Mesothelial cell of epicardium (in vitro differentiated cells): ENCODE results near the gene ATXN7L1. TPM values are rescaled to one million over a fixed set of nuclear protein-coding genes. Genes with fewer than 3 reads are reported as not detected.

Experiments
- DNase-seq, 2 experiments: peaks; one replicate each; pipeline ENCODE4 v3.0.0; 2021; ENCODE audit warnings: low spot score in 2 of 2; ENCODE audit not compliant: unreplicated experiment in 2 of 2
- H3K27ac Mint-ChIP-seq: 2 replicates; pipeline ENCODE4 v1.8.0; 2021; ENCODE audit warnings: mixed read lengths
- H3K27me3 Mint-ChIP-seq: 2 replicates; pipeline ENCODE4 v1.8.0; 2021; ENCODE audit warnings: low read depth, mixed read lengths
- H3K36me3 Mint-ChIP-seq: 2 replicates; pipeline ENCODE4 v1.8.0; 2021; ENCODE audit warnings: mixed read lengths
- H3K4me1 Mint-ChIP-seq: 2 replicates; pipeline ENCODE4 v1.8.0; 2021; ENCODE audit warnings: mixed read lengths
- H3K4me3 Mint-ChIP-seq: 2 replicates; pipeline ENCODE4 v1.8.0; 2021; ENCODE audit warnings: mild to moderate bottlenecking, moderate library complexity, mixed read lengths
- H3K9me3 Mint-ChIP-seq: 2 replicates; pipeline ENCODE4 v1.8.0; 2021; ENCODE audit warnings: mixed read lengths
- CTCF ChIP-seq: fragments of 200-600 bp; sonication (generic); IDR thresholded peaks from one replicate; pipeline ENCODE4 v1.5.0; 2021; ENCODE audit warnings: antibody characterized with exemption; ENCODE audit not compliant: unreplicated experiment
- total RNA-seq: library from RNA; stranded (reverse); gene quantifications from 3 replicates; pipeline ENCODE4 v1.2.1, GENCODE V29; 2021

ATXN7L1 gene
- total RNA-seq, 1 donor from 2014 or later = 18.0 TPM

GRCh38 chr7:105916603-105917002, 40.2 kb upstream of the ATXN7L1 start:
- TF ChIP-seq CTCF = no peak
- H3K9me3 Mint-ChIP-seq = no peaks in the 10 kb centered on the region
- H3K27me3 Mint-ChIP-seq = no peaks in the 10 kb centered on the region
- no peak for DNase-seq
- no peaks in the 10 kb centered on the region for H3K36me3 Mint-ChIP-seq
- peaks cover 2% of the 10 kb centered on the region for H3K4me1 Mint-ChIP-seq
- no peak overlapping the region for H3K4me3 Mint-ChIP-seq
- H3K27ac Mint-ChIP-seq = no peak overlapping the region

- peaks cover 4% of the 10 kb centered on the region for H3K36me3 Mint-ChIP-seq
- peaks cover 6% of the 10 kb centered on the region for H3K9me3 Mint-ChIP-seq
- H3K27me3 Mint-ChIP-seq = no peaks in the 10 kb centered on the region
- peaks cover 2% of the 10 kb centered on the region for H3K4me1 Mint-ChIP-seq
- no peak for DNase-seq
- H3K4me3 Mint-ChIP-seq = no peak overlapping the region
- H3K27ac Mint-ChIP-seq = no peak overlapping the region
- no peak for TF ChIP-seq CTCF
These were observed 37.5 kb upstream of the ATXN7L1 start for GRCh38 chr7:105913947-105914346.

- TF ChIP-seq CTCF = no peak
- H3K9me3 Mint-ChIP-seq = peaks cover 6% of the 10 kb centered on the region
These were observed 35.7 kb upstream of the ATXN7L1 start for GRCh38 chr7:105911961-105912575.

GRCh38 chr7:105910172-105910571, 33.8 kb upstream of the ATXN7L1 start:
- Mint-ChIP-seq H3K4me3 (no peak overlapping the region), H3K36me3 (peaks cover 4% of the 10 kb centered on the region), H3K27ac (no peak overlapping the region), H3K4me1 (peaks cover 2% of the 10 kb centered on the region), H3K27me3 (no peaks in the 10 kb centered on the region), H3K9me3 (peaks cover 7% of the 10 kb centered on the region)
- no peak for TF ChIP-seq CTCF
- DNase-seq = no peak

More at GRCh38 chr7:105911961-105912575, 35.7 kb upstream of the ATXN7L1 start:
- Mint-ChIP-seq H3K4me3 (no peak overlapping the region), H3K36me3 (peaks cover 4% of the 10 kb centered on the region), H3K4me1 (peaks cover 2% of the 10 kb centered on the region), H3K27ac (no peak overlapping the region), H3K27me3 (no peaks in the 10 kb centered on the region)
- DNase-seq = no peak

GRCh38 chr7:105909742-105910141, 33.3 kb upstream of the ATXN7L1 start:
- no peak overlapping the region for H3K27ac Mint-ChIP-seq
- no peak for TF ChIP-seq CTCF
- no peak overlapping the region for H3K4me3 Mint-ChIP-seq
- no peaks in the 10 kb centered on the region for H3K27me3 Mint-ChIP-seq
- H3K4me1 Mint-ChIP-seq = peaks cover 2% of the 10 kb centered on the region
- DNase-seq = no peak
- peaks cover 4% of the 10 kb centered on the region for H3K36me3 Mint-ChIP-seq
- peaks cover 11% of the 10 kb centered on the region for H3K9me3 Mint-ChIP-seq
